SU-DHL-6 (cell line): ENCODE results near the gene FRAS1.

Source experiments
- H2AFZ ChIP-seq: fragments of 200-600 bp; sonication (generic); 2 replicates; pipeline ENCODE4 v1.6.1; 2014; ENCODE audit warnings: low read depth, mild to moderate bottlenecking, moderate library complexity, mixed read lengths, antibody characterized with exemption, low read length; ENCODE audit not compliant: severe bottlenecking
- H3F3A ChIP-seq: fragments of 200-600 bp; shearing (Covaris generic); 2 replicates; pipeline ENCODE4 v1.6.0; 2016; ENCODE audit warnings: antibody characterized with exemption, mild to moderate bottlenecking; ENCODE audit not compliant: insufficient read depth
- H3K27ac ChIP-seq: fragments of 200-600 bp; sonication (generic); 2 replicates; pipeline ENCODE4 v1.5.1; 2016; ENCODE audit warnings: low read depth, mild to moderate bottlenecking, low read length, moderate library complexity, mixed read lengths
- H3K27me3 ChIP-seq: fragments of 200-600 bp; sonication (generic), shearing (Covaris generic); 2 replicates; pipeline ENCODE4 v1.6.0; 2014; ENCODE audit warnings: mild to moderate bottlenecking, low read length
- H3K36me3 ChIP-seq: fragments of 200-600 bp; sonication (generic); 2 replicates; pipeline ENCODE4 v1.6.1; 2014; ENCODE audit warnings: mild to moderate bottlenecking, low read length, mixed read lengths
- H3K4me2 ChIP-seq: fragments of 300-600, 200-600 bp; shearing (Covaris generic), sonication (generic); 2 replicates; pipeline ENCODE4 v1.6.0; 2014; ENCODE audit warnings: low read length, low read depth, mild to moderate bottlenecking; ENCODE audit not compliant: poor library complexity, severe bottlenecking
- H3K4me3 ChIP-seq: fragments of 200-600 bp; sonication (generic); 2 replicates; pipeline ENCODE4 v1.5.1; 2014; ENCODE audit warnings: antibody characterized with exemption, low read length, mild to moderate bottlenecking, mixed read lengths; ENCODE audit not compliant: insufficient read depth, poor library complexity, severe bottlenecking
- H3K79me2 ChIP-seq: fragments of 200-600 bp; sonication (generic); 2 replicates; pipeline ENCODE4 v1.6.1; 2014; ENCODE audit warnings: mild to moderate bottlenecking, low read length, moderate library complexity; ENCODE audit not compliant: insufficient read depth
- H3K9ac ChIP-seq: fragments of 200-600 bp; sonication (generic); 2 replicates; pipeline ENCODE4 v1.7.0; 2014; ENCODE audit warnings: mild to moderate bottlenecking, low read length
- H3K9me2 ChIP-seq: fragments of 200-600 bp; sonication (generic); replicated peaks from 2 replicates; pipeline ENCODE4 v1.6.1; 2014; ENCODE audit warnings: low read length; ENCODE audit not compliant: insufficient read depth
- H3K9me3 ChIP-seq: fragments of 200-600 bp; sonication (generic); 2 replicates; pipeline ENCODE4 v1.6.1; 2014; ENCODE audit warnings: low read length, mixed read lengths; ENCODE audit not compliant: insufficient read depth
- H4K20me1 ChIP-seq: fragments of 200-600 bp; sonication (generic); 2 replicates; pipeline ENCODE4 v1.6.1; 2014; ENCODE audit warnings: low read depth, mild to moderate bottlenecking, antibody characterized with exemption, low read length, moderate library complexity, mixed read lengths
- EZH2phosphoT487 ChIP-seq: fragments of 200-600 bp; sonication (generic), shearing (Covaris generic); conservative IDR thresholded peaks from 2 replicates; pipeline ENCODE4 v1.6.1; 2018; ENCODE audit warnings: mild to moderate bottlenecking, antibody characterized with exemption, low read length, moderate library complexity, mixed read lengths
- TF ChIP-seq, protein P1 (sequence below): fragments of 200-600 bp; sonication (generic); IDR thresholded peaks from one replicate; pipeline ENCODE4 v1.5.1; 2017; ENCODE audit warnings: antibody characterized with exemption, mild to moderate bottlenecking, low read length, moderate library complexity; ENCODE audit not compliant: insufficient read depth, poor library complexity, severe bottlenecking

The FRAS1 gene

DNA sequence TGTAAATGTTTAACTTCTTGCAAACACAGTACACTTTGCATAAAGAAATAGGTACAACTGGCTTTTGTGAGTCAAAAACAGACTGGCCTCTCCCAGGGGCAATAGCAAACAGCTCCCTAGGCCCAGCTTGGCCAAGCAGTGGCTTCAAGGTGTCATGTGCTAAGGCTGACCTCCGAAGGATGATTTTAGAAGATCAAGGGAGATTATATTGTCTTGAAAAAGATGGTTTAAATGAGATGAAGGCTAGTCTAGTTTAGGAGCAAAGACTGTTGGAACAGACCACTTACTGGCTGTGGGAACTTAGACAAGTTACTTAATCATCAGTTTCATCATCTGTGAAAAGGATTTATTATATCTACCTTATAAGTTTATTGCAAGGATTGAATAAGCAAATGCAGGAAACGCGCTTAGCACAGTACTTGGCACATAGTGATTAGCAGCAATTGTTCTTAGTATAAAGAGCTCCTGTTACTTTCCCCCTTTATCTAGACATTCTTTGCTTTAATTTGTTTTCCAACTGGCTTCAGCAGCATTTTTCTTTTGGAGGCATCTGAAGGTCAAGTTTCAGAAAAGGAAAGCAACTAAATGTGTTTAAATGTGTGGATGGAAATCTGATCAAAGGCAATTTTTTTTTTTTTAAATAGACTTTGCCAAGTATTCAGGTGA lies 511.6 kb downstream of the FRAS1 start:
- Histone ChIP-seq H3F3A (no peaks in the 10 kb centered on the region), H3K9me3 (no peaks in the 10 kb centered on the region), H4K20me1 (no peaks in the 10 kb centered on the region), H3K79me2 (no peaks in the 10 kb centered on the region), H3K9ac (no peak overlapping the region), H3K9me2 (no peaks in the 10 kb centered on the region), H3K4me3 (no peak overlapping the region), H3K36me3 (no peaks in the 10 kb centered on the region), H2AFZ (no peak overlapping the region), H3K27ac (no peak overlapping the region), H3K4me2 (no peak overlapping the region), H3K27me3 (no peaks in the 10 kb centered on the region)
- TF ChIP-seq, protein P1, sequence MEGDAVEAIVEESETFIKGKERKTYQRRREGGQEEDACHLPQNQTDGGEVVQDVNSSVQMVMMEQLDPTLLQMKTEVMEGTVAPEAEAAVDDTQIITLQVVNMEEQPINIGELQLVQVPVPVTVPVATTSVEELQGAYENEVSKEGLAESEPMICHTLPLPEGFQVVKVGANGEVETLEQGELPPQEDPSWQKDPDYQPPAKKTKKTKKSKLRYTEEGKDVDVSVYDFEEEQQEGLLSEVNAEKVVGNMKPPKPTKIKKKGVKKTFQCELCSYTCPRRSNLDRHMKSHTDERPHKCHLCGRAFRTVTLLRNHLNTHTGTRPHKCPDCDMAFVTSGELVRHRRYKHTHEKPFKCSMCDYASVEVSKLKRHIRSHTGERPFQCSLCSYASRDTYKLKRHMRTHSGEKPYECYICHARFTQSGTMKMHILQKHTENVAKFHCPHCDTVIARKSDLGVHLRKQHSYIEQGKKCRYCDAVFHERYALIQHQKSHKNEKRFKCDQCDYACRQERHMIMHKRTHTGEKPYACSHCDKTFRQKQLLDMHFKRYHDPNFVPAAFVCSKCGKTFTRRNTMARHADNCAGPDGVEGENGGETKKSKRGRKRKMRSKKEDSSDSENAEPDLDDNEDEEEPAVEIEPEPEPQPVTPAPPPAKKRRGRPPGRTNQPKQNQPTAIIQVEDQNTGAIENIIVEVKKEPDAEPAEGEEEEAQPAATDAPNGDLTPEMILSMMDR, result no peak

DNA sequence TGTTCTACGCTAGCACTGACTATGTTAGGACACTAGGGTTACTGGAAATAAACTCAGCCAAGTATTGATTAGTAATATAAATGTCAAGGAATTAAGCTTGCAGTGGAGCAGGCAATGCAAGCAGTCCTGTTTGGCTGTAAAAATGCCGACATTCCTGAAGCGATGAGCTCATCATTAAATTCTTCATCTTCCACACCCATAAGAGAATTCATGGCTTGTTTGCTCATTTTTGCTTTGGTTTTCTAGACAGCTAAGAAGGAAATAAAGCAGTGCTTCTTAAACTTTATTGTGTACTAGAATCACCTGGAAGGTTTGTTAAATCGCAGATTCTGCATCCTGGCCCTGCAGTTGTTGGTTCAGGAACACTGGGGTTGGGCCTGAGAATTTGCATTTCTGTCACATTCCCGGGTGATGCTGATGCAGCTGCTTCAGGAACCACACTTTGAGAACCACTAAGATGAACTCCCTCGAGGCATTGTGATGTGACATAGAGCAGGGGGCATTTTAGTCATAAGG lies 512.2 kb downstream of the FRAS1 start:
- no peaks in the 10 kb centered on the region for H3K36me3 ChIP-seq
- H3F3A ChIP-seq, result no peaks in the 10 kb centered on the region
- H3K4me2 ChIP-seq, result no peak overlapping the region
- H3K9me3 ChIP-seq, result no peaks in the 10 kb centered on the region
- no peaks in the 10 kb centered on the region for H3K79me2 ChIP-seq
- no peaks in the 10 kb centered on the region for H3K9me2 ChIP-seq
- no peaks in the 10 kb centered on the region for H3K27me3 ChIP-seq
- no peak overlapping the region for H3K9ac ChIP-seq
- TF ChIP-seq, protein P1, result no peak
- no peak for TF ChIP-seq EZH2phosphoT487
- no peaks in the 10 kb centered on the region for H4K20me1 ChIP-seq
- H2AFZ ChIP-seq, result no peak overlapping the region
- no peak overlapping the region for H3K4me3 ChIP-seq
- no peak overlapping the region for H3K27ac ChIP-seq

DNA sequence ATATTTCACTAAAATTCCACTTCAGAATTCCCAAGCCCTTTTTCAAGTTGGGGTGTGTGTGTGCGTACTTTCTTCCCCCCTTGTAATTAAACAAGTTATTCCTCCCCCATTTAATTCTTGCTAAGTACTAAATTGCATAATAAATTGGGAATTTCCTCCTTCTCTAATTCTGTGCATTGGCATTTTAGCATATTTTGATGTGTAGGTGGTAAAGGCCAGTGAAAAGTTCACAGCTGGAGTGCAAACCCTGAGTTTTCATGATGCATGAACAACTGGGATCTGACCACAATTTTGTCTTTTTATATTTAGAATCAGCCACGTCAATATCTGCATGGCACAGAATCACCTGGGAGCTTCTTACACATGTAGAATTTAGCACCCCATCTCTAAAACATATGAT lies 513.0 kb downstream of the FRAS1 start:
- H4K20me1 ChIP-seq, result no peaks in the 10 kb centered on the region
- H3K27ac ChIP-seq, result no peak overlapping the region
- H3K9me2 ChIP-seq, result no peaks in the 10 kb centered on the region
- no peak for TF ChIP-seq EZH2phosphoT487
- TF ChIP-seq, protein P1, result no peak
- no peaks in the 10 kb centered on the region for H3F3A ChIP-seq
- H3K79me2 ChIP-seq, result no peaks in the 10 kb centered on the region
- H3K9me3 ChIP-seq, result no peaks in the 10 kb centered on the region
- no peak overlapping the region for H3K4me2 ChIP-seq
- no peaks in the 10 kb centered on the region for H3K27me3 ChIP-seq
- no peak overlapping the region for H2AFZ ChIP-seq
- H3K36me3 ChIP-seq, result no peaks in the 10 kb centered on the region
- H3K4me3 ChIP-seq, result no peak overlapping the region
- H3K9ac ChIP-seq, result no peak overlapping the region
